Left lobe of liver (tissue), 2 donors: ENCODE measurements around the gene ARHGAP22. TPM values are rescaled to one million over a fixed set of nuclear protein-coding genes. Genes with fewer than 3 reads are reported as not detected.
"Not testable (repeated sequence)": the region's sequence is repeated elsewhere in the genome, so short reads cannot be mapped to it uniquely, and the experiment has no call there.

Experiments
- ATAC-seq: fragments of 200-7000 bp; cut with Tn5 transposase; one replicate; pipeline ENCODE4 v1.9.1; 2020; ENCODE audit warnings: mild to moderate bottlenecking, moderate library complexity
- DNase-seq: peaks from one replicate; pipeline ENCODE4 v3.0.0-alpha.2; 2020; ENCODE audit warnings: low spot score
- total RNA-seq: library from RNA; stranded (reverse); gene quantifications from one replicate; pipeline ENCODE4 v1.2.1, GENCODE V29; 2021
- donor health status: DM: no; HTN: no; CAD: no; lungs with moderate emphysema.
- donor health status: DM: no; HTN: yes; CAD: no.

Gene ARHGAP22, protein sequence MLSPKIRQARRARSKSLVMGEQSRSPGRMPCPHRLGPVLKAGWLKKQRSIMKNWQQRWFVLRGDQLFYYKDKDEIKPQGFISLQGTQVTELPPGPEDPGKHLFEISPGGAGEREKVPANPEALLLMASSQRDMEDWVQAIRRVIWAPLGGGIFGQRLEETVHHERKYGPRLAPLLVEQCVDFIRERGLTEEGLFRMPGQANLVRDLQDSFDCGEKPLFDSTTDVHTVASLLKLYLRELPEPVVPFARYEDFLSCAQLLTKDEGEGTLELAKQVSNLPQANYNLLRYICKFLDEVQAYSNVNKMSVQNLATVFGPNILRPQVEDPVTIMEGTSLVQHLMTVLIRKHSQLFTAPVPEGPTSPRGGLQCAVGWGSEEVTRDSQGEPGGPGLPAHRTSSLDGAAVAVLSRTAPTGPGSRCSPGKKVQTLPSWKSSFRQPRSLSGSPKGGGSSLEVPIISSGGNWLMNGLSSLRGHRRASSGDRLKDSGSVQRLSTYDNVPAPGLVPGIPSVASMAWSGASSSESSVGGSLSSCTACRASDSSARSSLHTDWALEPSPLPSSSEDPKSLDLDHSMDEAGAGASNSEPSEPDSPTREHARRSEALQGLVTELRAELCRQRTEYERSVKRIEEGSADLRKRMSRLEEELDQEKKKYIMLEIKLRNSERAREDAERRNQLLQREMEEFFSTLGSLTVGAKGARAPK
- 0.13 TPM for total RNA-seq

DNA sequence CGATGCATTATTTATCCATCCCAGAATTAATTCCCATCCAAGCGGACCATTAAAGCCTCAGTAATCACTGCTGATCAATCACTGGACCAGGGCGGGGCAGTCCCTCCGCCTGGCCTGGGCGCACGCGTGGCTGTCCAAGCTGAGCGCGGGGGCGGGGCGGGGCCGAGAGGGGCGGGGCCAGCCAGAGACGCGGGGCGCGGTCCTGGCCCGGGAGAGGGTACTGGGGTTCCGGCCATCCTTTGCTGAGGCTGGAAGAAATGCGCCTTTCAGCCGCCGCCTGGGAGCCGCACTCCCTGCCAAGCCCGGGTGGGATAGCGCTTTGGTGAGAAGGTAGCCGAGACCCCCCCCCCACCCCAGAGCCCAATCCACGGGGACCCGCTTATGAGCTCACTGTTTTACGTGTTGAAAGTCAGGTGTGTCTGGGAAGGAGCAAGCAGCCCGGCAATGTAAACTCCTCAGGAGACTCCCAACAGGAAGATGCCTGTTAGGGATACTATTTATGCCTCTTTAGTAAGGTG is at the start of gene ARHGAP22:
ARHGAP22 (minus strand) TSS at position 83 of the 518 bp plus-strand sequence. CDS start 277 bp downstream, outside the sequence.
- DNase-seq: peak; percentile 42
- peak; percentile 62 for ATAC-seq

DNA sequence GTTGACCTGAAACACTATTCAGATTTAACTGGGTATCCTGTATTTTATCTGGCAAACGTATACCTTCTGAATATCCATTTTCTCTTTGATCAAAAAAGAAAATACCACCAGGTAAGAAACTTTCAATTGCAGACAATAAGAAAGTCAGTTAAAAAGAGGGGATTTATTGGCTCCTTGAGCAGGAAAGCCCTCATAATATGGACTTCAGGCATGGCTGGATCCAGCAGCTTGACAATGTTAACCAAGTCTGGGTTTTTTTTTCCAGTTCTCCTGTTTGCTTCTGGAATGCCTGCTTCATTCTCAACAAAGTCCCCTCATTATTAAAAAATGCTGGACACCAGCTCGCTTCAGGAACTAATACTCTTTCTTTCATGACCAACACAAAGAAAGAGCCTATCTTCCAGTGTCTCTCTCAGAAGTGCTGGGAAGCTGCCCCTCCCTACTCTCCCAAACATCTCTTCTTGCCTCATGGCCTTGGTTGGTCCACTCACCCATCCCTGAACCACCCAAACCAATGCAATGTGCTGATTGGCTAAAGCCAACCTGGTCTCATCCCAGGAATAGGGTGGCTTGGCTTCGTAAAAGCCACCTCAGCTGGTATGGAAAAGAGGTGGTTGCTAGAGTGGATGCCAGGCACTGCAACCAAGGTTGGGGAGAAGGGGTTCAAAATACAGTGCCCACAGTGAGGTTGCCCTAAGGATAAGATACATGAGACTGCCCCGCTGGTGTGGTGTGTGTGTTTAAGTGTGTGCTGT is 49.2 kb upstream of the ARHGAP22 start:
- ATAC-seq (no peak), DNase-seq (no peak)

DNA sequence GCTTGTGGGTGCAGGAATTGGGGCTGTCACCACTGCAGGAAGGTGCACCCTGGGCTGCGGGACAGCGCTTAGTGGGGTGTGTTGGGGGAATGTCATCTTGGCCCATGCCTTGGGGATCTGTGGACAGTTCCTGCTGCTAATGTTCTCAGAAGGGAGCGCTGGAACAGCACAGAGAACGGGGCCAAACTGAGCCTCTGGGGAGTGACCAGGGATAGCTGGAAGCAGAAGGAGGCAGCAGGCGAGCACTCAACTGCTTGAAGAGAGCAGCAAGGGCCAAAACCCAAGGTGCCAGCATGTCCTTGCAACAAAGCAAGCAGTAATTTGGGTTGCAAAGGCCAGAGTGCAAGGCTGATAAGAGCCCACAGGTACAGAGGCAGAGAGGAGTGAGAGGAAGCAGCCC is 48.5 kb upstream of the ARHGAP22 start:
- no peak for DNase-seq

DNA sequence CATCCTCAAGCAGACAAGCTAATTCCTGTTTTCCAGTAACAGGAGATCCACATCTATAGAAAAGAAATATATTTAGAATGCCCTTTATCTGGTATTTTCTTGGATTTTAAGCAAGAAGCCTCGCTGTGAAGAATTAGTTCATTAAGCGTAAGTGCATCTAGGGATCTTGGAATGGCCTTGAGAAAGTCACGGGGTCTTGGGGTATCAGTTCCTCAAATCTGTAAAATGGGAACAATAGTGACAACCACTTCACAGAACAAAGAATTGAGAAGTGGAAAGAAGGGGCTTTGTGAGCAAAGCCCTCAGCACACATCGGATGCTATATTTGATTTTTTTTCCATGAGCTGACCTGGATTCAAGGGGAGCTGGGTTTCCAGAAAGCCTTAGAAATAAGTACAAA is 47.5 kb upstream of the ARHGAP22 start:
- DNase-seq (no peak), ATAC-seq (no peak)

More for the DNA sequence above, 48.5 kb upstream of the ARHGAP22 start:
- no peak for ATAC-seq

DNA sequence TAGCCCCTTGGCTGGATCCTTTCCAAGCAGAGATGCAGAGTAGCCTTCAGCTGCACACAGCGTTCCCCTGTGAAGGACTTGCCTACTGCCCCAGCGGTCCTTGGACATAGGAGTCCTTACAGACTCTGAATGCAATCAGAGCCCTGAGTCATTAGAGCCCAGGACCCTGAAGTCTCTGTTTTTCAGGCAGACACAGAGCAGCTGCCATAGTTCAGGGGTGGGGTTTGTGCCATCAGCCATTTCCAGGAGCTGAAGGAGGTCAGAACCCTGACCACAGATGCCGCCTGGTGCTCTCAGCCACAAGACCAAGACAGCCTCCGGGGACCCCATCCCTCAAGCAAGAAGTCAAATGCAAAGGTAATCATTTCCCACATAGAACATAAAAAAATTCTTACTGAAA is 47.0 kb upstream of the ARHGAP22 start:
- ATAC-seq: no peak

DNA sequence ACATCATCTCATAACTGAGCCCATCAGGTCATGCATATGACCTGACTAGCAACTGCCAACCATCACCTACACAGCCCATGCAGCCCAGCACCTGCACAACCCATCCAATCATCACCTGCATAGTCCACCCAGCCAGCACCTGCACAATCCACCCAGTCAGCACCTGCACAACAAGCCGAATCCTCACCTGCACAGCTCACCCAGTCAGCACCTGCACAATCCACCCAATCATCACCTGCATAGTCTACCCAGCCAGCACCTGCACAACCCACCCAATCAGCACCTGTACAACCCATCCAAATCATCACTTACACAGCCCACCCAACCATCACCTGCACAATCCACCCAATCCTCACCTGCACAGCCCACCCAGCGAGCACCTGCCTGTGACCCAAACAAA is 46.4 kb upstream of the ARHGAP22 start:
- no peak for ATAC-seq

More for the DNA sequence above, 47.0 kb upstream of the ARHGAP22 start:
- DNase-seq: no peak

DNA sequence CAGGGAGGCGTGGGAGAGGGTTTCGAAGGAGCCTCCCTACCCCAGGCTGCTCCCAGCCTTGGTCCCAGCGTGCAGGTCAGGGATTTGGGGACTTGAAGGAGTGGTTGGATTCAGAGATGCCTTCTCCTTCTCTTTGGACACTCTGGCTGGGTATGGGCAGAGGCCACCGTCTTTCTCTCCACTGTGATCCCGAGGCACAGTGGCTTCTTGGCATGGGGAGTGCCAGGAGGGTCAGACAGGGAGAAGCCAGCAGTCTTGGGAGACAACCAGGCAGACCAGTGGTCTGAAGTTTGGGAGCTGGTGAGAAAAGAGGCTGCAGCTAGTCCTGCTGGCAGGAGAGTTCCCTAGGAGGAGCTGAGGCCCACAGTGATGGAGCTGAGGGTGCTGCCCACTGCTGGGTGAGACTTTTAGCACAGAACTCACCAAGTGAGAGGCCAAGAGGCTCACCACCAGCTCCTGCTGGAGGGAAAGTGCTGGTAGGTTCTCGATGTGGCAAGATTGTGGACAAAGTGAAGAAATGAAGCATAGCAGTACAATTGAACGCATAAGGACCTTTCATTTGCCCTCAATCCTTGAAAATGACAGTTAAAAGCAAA is 44.6 kb upstream of the ARHGAP22 start:
- DNase-seq (no peak), ATAC-seq (no peak)

More for the DNA sequence above, 46.4 kb upstream of the ARHGAP22 start:
- DNase-seq: no peak

DNA sequence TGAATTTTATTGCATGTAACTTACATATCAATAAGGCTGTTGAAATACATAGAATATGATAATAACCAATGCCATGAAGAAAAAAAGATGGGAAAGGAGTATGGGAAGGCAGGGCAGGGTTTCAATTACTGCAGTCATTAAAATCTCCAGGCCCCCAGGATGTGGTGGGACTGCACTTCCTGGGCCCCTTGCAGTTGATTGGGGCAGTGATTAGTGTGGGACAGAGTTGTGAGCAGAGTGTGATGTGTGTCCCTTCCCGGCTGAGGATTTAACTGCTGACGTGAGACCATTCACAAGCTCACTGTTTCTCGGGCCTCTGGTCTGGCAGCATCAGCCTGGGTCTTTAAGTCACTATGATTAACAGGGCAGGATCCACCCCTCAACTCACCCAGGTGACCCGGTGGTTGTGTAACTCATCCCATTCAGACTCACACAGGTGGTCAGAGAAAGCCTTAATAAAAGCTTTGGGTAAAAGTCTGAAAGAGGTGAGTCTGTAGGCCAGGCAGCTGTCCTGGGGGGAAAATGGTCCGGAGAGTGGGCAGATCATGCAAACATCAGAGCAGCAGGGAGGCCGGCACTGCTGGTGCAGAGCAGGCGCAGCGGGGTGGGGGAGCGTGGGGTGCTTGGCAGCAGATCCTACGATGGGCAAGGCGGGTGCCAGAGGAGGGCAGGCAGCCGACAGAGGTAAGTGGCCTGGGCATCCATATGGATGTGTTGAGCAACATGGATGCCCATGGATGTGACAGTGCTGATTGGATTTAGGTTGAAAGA is 43.5 kb upstream of the ARHGAP22 start:
- ATAC-seq (no peak), DNase-seq (no peak)

DNA sequence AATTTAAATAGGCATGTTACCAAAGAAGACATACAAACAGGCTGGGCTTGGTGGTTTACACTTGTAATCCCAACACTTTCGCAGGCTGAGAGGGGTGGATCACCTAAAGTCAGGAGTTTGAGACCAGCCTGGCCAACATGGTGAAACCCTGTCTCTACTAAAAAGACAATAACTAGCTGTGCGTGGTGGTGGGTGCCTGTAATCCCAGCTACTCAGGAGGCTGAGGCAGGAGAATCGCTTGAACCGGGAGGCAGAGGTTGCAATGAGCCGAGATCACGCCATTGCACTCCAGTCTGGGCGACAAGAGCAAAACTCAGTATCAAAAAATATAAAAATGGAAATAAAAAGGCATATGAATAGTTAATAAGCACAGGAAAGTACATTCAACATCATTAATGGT is 42.2 kb upstream of the ARHGAP22 start:
- not testable (repeated sequence) for DNase-seq, ATAC-seq

DNA sequence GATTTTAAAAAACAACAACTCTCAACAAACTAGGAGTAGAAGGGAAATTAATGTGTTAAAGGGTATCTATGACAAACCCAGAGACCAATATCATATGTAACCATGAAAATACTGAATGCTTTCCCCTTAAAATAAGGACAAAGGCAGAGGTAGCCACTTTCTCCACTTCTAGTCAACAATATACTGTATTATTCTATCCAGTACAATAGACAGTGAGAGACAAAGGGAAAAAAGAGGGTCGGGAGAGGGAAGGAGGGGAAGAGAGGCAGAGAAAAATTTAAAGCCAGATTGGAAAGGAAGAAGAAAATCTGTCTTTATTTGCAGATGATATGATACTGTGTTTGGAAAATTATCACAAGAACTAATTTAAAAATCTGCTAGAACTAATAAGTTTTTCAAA is 40.7 kb upstream of the ARHGAP22 start:
- ATAC-seq: no peak
- DNase-seq: no peak

DNA sequence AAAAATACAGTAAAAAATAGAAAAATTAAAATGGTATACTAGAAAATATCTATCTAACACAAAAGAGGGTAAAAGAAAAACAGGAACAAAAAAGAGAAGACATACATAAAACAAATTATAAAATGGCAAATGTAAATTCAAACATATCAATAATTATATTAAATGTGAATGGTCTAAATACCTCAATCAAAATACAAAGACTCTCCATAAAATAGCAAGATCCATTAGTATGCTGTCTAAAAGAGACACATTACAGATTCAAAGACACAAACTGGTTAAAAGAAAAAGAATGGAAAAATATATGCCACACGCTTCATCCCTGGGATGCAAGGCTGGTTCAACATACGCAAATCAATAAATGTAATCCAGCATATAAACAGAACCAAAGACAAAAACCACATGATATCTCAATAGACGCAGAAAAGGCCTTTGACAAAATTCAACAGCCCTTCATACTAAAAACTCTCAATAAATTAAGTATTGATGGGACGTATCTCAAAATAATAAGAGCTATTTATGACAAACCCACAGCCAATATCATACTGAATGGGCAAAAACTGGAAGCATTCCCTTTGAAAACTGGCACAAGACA is 36.3 kb upstream of the ARHGAP22 start:
- not testable (repeated sequence) for DNase-seq, ATAC-seq

DNA sequence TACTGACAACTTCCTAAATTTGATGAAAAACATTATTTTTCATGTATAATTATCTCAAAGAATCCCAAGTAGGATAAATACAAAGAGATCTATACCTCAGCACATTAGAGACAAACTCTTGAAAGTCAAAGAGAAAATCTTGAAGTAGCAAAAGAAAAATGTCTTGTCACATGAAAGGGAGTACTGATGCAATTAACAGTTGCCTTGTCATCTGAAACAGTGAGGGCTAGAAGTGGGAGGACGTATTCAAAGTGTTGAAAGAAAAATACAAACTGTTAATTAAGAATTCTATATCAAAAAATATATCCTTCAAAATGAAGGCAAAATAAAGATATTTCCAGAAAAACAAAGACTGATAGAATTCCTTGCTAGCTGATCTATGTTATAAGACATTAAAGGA is 35.5 kb upstream of the ARHGAP22 start:
- ATAC-seq (no peak), DNase-seq (no peak)

DNA sequence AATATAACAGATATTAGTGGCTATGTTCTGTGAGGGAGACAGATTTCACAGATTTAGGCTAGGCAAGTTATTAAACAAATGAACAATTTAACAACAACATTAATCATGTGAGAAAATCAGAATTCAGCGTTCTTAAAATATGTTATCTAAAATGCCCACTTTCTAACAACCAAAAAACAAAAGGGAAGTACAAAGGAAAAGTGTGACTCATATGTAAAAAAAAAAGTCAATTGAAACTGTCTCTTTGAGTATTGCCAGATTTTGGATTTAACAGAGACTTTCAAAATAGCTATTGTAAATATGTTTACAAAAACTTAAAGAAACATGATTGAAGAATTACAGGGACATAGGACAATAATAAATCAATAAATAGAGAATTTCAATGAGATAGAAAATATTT is 34.8 kb upstream of the ARHGAP22 start:
- no peak for ATAC-seq
- no peak for DNase-seq

DNA sequence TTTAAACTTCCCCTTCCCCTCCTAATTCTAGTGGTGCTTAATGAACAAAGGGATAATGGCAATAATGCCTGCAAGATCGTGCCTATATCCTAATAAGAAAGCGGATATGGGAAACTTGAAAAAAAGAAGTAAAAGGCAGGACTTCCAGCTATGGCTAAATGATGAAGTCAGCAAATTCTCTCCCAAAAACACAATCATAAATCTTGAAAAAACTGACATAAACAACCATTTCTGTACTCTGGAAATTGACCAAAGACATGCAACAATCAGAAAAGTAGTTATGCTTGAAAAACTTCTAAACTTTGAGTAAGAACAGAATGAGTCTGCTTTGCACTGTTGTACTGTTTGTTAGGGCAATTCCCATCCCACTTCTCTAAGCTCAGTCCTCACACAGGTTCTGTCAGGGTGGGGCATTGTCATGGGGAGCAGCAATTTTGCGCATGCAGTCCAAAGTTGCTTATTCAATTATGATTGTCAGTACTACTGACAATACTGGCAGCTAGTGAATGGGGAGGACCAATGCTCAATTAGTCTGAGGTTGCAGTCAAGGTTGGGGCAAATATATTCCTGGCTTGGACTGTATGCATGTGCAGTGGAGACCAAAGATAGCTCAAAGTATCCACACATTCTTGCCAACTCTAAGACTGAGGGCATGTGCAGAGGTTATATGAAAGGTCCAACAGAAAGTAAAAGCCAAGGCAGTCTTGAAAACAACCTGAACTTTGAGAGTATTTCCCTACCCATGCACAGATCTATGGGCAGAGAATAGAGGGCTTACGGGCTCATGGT is 34.1 kb upstream of the ARHGAP22 start:
- ATAC-seq (no peak), DNase-seq (no peak)

DNA sequence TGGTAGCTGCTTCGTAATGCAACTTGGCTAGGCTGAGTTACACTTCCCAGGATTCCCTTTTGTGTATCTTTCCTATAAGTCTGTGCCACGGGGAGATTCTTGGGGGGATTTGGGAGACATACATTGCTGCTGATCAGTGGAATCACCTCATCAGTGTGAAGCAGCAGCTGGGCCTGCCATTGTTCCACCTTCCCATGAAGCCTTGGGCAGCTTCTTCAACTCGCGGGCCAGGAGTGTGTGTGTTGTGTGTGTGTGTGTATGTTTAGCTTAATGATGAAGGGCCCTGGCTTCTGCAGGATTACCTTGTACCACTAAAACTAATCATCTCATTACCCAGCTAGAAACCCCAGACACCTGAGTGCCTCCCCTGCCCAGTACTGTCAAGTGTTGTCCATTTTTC is 33.3 kb upstream of the ARHGAP22 start:
- DNase-seq (no peak), ATAC-seq (no peak)

DNA sequence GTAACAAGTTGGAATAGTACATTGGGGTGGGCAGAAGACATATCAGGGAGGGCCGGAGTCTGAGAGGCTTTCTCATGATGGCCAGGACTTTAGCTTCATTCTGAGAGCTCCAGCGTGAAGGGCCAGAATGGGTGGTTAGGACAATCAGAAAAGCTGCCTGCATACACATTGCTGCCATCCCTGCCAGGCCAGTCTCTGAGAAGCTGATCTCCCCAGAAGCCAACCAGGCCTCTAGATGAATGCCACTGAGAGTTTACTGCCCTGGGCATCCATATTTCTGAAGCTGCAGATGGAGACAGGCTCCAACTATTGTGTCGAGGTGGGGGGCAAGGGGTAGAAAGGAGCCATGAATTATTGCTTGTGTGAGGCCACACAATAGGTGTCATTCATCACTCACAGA is 32.0 kb upstream of the ARHGAP22 start:
- ATAC-seq (no peak), DNase-seq (no peak)

DNA sequence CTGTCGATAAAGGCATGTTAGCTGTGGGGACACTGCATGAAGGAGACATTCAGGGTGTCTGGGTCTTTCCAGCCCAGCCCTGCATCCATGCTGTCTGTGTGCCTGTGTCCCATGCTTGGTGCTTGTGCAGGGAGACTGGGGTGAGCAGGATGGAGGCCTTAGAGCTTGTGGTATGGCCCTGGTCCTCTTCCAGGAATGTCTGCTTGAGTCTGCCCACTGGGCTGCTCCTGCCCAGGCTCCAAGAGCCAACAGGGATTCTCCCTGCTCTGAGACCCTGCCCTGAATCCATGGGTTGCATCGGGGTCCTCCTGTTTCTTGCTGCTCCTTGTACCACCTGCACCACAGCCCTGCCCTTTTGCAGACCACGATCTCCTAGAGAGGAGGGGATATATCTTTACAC is 31.4 kb upstream of the ARHGAP22 start:
- DNase-seq: no peak
- ATAC-seq: no peak

DNA sequence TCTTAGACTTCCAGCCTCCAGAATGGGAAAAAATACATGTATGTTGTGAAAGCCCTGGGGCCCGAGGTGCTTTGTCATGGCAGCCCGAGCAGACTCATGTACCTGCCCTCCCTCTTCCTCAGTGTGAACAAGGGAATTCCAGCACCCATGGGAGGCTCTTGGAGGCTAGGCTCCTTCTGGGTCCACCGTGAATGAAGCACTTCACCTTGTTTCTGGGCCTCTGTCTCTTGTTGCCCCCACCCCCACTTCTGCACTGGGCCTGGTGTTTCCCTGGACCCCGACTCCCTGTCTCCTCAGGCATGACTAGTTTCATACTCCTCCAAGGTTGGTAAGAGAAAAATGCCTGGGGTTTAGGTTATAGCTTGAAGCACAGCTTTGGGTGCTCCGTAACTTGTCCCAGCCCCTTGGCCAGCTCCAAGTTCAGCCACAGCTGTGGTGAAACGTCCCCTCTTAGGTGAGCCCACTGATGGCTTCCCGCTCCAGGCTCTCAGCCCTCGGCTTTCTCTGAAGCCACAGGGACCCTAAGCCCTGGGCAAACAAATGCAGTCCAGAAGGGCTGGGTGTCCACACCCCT is 30.2 kb upstream of the ARHGAP22 start:
- no peak for DNase-seq
- ATAC-seq: no peak
